IMR-90 (cell line): ENCODE data around the gene NAE1.

Source experiments
- BHLHE40 ChIP-seq: fragments of 150-350 bp; IDR thresholded peaks from 2 replicates; pipeline ENCODE4 v1.6.1; 2016; ENCODE audit warnings: mild to moderate bottlenecking, low read depth, low read length
- CEBPB ChIP-seq: IDR thresholded peaks from 2 replicates; pipeline ENCODE4 v1.6.1; 2012; ENCODE audit warnings: low read depth, low read length, improper control_type of control experiment
- CTCF ChIP-seq: conservative IDR thresholded peaks from 2 replicates; pipeline ENCODE4 v1.5.1; 2012; ENCODE audit warnings: mild to moderate bottlenecking, low read depth, low read length, improper control_type of control experiment
- FOS ChIP-seq: fragments of 150-350 bp; IDR thresholded peaks from 2 replicates; pipeline ENCODE4 v1.6.1; 2016; ENCODE audit warnings: low read depth, low read length
- MAZ ChIP-seq: IDR thresholded peaks from 2 replicates; pipeline ENCODE4 v1.6.1; 2012; ENCODE audit warnings: low read depth, mild to moderate bottlenecking, low read length, improper control_type of control experiment, moderate library complexity, borderline replicate concordance
- MXI1 ChIP-seq: IDR thresholded peaks from 2 replicates; pipeline ENCODE4 v1.6.1; 2012; ENCODE audit warnings: low read depth, mild to moderate bottlenecking, low read length, moderate library complexity, borderline replicate concordance
- POLR2A ChIP-seq: IDR thresholded peaks from 2 replicates; pipeline ENCODE4 v1.6.1; 2012; ENCODE audit warnings: mild to moderate bottlenecking, low read depth, low read length
- RCOR1 ChIP-seq: IDR thresholded peaks from 2 replicates; pipeline ENCODE4 v1.6.1; 2012; ENCODE audit warnings: mild to moderate bottlenecking, low read length, improper control_type of control experiment; ENCODE audit not compliant: insufficient replicate concordance
- RFX5 ChIP-seq: IDR thresholded peaks from 2 replicates; pipeline ENCODE4 v1.8.0; 2012; ENCODE audit warnings: low read depth, mild to moderate bottlenecking, low read length, moderate library complexity
- SMC3 ChIP-seq: fragments of 150-350 bp; IDR thresholded peaks from 2 replicates; pipeline ENCODE4 v1.6.1; 2016; ENCODE audit warnings: low read depth, mild to moderate bottlenecking, antibody characterized with exemption, low read length, moderate library complexity

DNA sequence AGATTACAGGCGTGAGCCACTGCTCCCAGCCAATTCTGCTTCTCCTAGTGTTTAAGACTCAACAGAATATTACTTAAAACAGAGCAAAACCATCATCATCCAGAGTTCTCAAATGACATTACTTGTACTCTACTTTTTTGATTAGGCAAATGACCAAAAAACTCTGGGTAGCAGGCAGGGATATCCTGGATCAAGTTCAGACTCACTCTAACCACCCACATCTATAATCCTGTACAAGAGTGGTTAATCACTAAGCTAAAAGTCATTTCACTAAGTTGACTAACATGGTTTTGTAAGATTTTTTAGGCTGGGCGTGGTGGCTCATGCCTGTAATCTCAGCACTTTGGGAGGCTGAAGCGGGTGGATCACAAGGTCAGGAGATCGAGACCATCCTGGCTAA is 6.8 kb downstream of the NAE1 start:
- TF ChIP-seq CTCF (no peak), CEBPB (no peak), BHLHE40 (no peak), POLR2A (no peak), SMC3 (no peak), RCOR1 (no peak), MAZ (no peak), MXI1 (no peak), FOS (no peak), RFX5 (no peak)
